Measurements from ENCODE around the gene UGGT2.

The UGGT2 gene

DNA sequence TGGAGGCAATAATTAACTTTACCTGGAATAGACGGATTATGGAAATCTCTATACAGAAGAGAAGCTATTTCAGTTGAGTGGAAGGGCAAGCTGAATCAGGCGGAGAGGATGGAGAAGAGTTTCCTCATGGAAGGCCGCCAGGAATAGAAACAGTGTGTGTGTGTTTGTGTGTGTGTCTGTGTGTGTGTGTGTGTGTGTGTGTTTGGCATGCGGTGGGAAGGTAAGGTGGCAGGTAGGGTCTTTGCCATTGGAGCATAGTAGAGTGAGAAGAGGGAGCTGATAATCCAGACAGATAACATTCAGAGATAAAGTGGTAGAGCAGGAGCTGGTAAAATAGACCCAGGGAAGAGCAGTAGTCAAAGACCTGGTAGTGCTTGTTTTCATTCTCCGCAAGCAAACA lies 27.5 kb upstream of the UGGT2 start:
- ChIA-PET POLR2A (ENCODE audit: low non-redundant PET) (no interaction called here), CTCF (no interaction called here)
- DNase-seq (ENCODE audit: low spot score): no peak
- no peak overlapping the region for H3K27ac ChIP-seq
- no peak for TF ChIP-seq CTCF (conservative IDR thresholded peaks at IDR 0.05; ENCODE audit: low read depth)

DNA sequence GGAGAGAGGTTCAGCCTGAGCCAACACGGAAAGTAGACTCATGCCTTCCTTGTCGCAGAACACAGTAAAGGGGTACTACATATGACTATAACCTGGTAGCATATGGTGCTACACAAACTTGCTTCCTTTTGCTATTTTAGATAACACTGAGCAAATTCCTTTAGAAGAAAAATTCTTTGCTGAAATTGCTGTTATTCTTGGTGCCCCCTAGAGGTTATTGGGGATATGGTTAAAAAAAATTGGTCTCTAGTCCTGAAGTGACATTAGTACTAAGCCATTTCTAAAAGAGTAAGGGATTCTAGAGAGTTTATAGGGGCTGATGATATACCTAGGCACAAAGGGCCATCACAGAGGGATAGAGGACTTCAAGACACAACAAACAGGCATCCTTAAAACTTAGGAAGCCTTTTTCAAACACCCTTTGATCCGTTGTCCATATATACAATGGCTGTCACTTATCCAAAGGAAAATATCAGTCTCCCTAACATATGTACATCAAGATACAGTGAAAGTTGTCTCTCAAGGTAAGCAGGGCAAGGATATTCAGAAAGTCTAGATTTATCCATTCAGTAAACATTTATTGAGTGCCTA lies 22.8 kb upstream of the UGGT2 start:
- peak; percentile 21 for DNase-seq (ENCODE audit: low spot score)
- no peak overlapping the region for H3K27ac ChIP-seq
- CTCF ChIA-PET: interaction anchor here (0.6 to 0.8 kb wide), 3 partner anchors 10 to 33 kb away, joined by 3 read pairs; no protein-coding TSS in a partner anchor
- TF ChIP-seq CTCF (conservative IDR thresholded peaks at IDR 0.05; ENCODE audit: low read depth): peak; percentile 39
- POLR2A ChIA-PET (ENCODE audit: low non-redundant PET): no interaction called here

DNA sequence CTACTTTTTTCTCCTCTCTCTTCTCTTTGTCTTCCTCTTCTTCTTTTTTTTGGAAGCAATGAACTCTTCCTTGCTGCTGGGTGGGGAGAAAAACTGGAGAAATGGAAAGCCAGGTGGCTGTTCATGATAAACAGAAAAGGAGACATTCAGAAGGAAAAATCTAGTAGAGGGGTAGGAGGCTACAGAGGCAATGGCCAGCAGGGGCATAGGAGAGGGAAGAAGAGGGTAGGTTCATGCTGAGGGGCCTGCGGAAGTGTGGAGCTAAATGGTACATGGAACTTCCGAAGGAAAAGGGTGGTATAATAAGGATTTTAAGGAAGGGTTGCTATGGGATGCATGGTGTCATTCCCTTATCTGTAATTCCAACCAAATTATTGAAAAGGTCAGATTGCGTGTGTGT lies 19.2 kb upstream of the UGGT2 start:
- DNase-seq (ENCODE audit: low spot score): no peak
- no peak for TF ChIP-seq CTCF (conservative IDR thresholded peaks at IDR 0.05; ENCODE audit: low read depth)
- no peak overlapping the region for H3K27ac ChIP-seq
- CTCF ChIA-PET: no interaction called here
- POLR2A ChIA-PET (ENCODE audit: low non-redundant PET): no interaction called here

DNA sequence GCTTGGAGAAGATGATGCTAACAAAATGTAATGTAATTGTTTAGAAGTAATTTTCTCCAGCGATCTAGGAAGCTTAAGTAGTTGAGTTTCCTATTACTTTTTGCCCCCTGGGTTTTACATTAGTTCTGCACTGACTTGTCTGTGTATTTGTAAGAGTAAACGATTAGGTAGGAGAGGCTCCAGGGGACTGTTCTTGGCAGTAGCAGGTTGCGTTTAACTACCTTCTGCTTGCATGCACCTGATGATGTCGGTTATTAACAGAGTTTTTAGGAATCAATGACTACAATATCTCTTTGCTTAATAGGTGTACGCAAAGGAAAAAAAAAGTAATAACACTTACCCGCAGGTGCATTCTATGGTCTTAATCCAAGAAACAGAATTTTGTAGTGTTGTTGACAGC lies 18.3 kb upstream of the UGGT2 start:
- ChIA-PET POLR2A (ENCODE audit: low non-redundant PET) (interaction anchor here (0.9 kb wide), 1 partner anchor 18 kb away, joined by 3 read pairs; the partner anchor contains the start of gene UGGT2), CTCF (no interaction called here)
- DNase-seq (ENCODE audit: low spot score): no peak
- TF ChIP-seq CTCF (conservative IDR thresholded peaks at IDR 0.05; ENCODE audit: low read depth): no peak
- no peak overlapping the region for H3K27ac ChIP-seq

DNA sequence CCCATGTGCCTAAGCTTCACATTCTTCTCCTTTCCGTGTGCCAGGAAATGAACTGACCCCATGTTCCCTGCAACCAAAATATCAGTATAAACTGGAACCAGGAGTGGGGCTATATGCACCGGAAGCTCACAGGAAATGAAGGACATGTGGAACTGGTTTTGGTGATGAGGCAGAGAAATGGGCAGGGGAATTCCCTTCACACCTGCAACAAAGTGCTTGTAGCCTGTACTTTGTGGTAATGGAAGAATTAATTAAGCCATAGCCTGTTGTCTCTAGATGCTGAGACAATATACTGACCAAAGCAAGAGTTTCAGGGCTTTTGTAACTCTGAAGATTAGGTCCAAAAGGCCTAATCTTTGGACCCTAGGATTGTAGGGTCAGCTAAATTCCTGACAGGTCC lies 15.5 kb upstream of the UGGT2 start:
- CTCF ChIA-PET: interaction anchor here (0.5 kb wide), 1 partner anchor 378 kb away, joined by 3 read pairs; no protein-coding TSS in a partner anchor
- no peak for DNase-seq (ENCODE audit: low spot score)
- H3K27ac ChIP-seq: no peak overlapping the region
- POLR2A ChIA-PET (ENCODE audit: low non-redundant PET): no interaction called here
- no peak for TF ChIP-seq CTCF (conservative IDR thresholded peaks at IDR 0.05; ENCODE audit: low read depth)

DNA sequence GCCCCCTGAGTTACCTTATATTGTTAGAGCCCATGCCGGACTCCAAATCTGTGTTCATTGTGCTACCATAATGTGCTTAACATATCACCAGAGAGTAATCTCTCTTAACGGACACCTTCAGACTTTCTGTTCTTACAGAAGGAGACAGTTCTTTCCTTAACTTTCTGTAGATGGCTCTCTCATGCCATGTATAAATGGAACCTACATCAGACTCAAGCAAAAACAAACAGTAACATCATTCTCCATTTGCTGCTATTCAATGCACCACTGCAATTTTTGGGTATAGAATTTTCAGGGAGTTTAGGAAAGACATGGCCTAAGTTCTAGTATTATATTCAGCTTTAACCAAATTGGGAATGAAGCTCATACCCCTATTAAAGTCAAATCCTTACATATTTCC lies 12.6 kb upstream of the UGGT2 start:
- CTCF ChIA-PET: interaction anchor here (0.8 kb wide), 1 partner anchor 10 kb away, joined by 3 read pairs; no protein-coding TSS in a partner anchor
- no peak for DNase-seq (ENCODE audit: low spot score)
- no peak for TF ChIP-seq CTCF (conservative IDR thresholded peaks at IDR 0.05; ENCODE audit: low read depth)
- POLR2A ChIA-PET (ENCODE audit: low non-redundant PET): no interaction called here
- no peak overlapping the region for H3K27ac ChIP-seq
